Measurements from ENCODE around the gene TMA7B.
"Not testable (repeated sequence)": the region's sequence is repeated elsewhere in the genome, so short reads cannot be mapped to it uniquely, and the experiment has no call there.

TMA7B gene

DNA sequence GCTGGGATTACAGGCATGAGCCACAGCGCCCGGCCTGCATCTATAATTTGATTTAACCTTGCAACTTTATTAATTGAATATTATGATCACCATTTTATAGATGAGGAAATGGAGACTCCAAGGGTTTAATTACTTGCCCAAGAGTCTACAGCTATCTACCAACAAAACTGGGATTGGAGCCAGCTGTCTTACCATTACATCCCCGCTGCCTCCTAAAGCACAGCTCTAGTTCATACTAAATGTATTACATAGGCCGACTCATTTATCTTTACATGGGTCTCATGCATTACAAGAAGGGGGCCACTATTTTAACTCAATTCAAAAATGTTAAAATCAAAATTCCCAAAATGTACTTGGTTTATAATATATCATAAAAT is 14.1 kb upstream of the TMA7B start:
- TF ChIP-seq, protein P1, sequence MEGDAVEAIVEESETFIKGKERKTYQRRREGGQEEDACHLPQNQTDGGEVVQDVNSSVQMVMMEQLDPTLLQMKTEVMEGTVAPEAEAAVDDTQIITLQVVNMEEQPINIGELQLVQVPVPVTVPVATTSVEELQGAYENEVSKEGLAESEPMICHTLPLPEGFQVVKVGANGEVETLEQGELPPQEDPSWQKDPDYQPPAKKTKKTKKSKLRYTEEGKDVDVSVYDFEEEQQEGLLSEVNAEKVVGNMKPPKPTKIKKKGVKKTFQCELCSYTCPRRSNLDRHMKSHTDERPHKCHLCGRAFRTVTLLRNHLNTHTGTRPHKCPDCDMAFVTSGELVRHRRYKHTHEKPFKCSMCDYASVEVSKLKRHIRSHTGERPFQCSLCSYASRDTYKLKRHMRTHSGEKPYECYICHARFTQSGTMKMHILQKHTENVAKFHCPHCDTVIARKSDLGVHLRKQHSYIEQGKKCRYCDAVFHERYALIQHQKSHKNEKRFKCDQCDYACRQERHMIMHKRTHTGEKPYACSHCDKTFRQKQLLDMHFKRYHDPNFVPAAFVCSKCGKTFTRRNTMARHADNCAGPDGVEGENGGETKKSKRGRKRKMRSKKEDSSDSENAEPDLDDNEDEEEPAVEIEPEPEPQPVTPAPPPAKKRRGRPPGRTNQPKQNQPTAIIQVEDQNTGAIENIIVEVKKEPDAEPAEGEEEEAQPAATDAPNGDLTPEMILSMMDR (IDR thresholded peaks at IDR 0.05; ENCODE audit: low read depth, low read length): no peak
- no peak overlapping the region for H3K4me3 ChIP-seq (ENCODE audit: low read depth, low read length)

DNA sequence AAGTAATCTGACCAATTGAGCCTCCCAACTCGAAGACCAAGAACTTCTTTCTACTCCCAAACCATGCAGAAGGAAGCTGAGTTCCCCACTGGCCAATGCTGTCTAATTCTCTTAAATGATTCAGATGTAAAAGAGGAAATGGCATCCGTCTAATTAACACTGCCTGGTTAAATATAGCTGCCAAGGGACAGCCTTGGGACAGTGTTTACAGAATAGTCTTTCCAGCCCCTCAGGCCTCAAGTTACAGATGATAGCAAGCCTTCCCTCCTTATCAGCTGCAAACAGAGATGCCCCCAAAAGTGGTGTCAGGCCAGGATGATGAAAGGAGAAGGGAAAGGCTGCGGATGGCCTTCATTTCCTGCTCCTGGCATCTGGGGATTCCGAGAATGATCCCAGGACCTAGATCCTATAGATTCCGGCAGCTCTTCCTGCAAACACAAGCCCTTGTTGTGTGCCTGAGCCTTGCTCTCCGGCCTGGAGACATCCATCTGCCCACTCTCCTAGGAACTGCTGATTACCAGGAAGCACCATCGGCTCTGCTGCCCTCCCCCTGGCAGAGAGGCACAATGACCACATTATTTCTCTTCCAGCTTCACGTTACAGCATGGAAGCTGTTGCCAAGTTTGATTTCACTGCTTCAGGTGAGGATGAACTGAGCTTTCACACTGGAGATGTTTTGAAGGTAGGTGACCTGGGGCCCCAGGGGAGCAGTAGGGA is 13.5 kb upstream of the TMA7B start:
- no peak overlapping the region for H3K4me3 ChIP-seq (ENCODE audit: low read depth, low read length)
- TF ChIP-seq, protein P1 (IDR thresholded peaks at IDR 0.05; ENCODE audit: low read depth, low read length): no peak

DNA sequence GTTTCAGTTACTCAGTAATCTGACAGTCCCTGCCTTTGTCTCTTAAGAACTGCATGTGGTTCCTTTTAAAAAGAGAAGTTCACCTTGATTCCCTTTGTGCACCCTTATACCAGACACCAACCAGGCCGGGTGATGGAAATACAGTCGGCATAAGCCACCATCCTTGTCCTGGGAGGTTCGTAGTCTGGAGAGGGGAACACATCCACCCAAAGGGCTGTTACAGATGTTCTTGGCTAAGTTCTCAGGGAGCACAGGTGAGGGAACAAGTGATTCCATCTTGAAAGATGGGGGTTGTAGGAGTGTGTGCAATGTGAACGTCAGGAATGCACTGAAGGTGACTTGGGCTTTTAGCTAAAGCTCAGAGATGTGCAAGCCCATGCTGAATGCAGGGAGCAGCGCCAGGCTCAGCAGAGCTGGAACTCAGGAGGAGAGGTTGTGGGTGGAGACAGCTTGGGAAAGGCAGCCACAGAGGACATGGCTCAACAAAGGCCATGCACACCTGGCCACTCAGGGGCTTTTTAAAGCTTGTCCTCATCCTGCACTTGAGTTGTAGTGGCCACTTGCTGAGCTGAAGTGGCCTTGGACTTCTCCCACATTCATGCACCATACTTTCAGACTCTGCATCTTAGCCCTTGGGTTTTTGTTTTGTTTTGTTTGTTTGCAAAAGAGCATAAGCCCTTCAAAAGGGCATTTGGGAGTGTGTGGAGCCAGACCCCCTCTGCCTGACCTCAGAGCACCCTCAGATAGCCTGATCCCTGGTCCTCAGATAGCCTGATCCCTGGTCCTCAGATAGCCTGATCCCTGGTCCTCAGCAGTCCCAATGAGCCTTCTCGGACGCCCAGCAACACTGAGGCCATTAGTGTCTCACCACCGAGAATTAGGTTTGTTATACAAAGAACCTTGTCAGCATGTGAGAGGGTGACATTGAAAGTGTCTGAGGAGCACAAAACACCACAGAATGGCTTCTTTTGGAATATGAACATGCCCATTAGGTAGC is 12.7 kb upstream of the TMA7B start:
- no peak overlapping the region for H3K4me3 ChIP-seq (ENCODE audit: low read depth, low read length)
- TF ChIP-seq, protein P1 (IDR thresholded peaks at IDR 0.05; ENCODE audit: low read depth, low read length): no peak

DNA sequence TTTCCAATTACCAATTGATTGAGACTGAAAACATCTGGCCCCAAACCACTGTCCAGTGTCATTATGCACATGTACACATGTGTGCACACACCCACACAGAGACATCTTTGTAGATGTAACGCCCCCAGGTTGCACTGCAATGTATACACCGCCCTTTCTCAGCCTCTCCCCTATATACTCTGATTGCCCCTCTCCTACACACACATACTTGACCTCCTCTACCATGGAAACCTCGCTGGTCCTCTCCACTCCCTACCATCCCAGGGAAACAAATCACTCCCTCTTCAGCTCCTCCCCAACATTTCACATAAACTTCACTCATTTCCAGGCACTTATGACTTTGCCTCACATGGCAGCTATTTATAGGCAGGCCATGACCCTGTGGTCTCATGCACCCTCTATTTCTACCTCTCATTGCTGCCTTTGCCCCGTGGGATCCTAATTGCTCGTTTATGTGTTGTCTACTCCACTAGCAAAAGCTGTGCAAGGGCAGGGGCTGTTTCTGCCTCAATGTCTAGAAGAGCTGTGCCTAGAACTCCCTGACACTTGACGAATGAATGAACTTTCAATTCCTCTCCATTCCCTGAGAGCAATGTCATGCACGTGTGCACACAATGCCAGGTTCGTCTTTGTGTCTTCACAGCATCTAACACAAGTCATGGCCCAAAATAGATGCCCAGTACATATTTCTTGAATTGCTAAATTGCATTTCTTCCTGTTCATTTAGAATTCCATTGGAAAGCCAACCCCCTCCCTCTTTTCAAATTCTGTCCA is 10.0 kb upstream of the TMA7B start:
- TF ChIP-seq, protein P1 (IDR thresholded peaks at IDR 0.05; ENCODE audit: low read depth, low read length): no peak

DNA sequence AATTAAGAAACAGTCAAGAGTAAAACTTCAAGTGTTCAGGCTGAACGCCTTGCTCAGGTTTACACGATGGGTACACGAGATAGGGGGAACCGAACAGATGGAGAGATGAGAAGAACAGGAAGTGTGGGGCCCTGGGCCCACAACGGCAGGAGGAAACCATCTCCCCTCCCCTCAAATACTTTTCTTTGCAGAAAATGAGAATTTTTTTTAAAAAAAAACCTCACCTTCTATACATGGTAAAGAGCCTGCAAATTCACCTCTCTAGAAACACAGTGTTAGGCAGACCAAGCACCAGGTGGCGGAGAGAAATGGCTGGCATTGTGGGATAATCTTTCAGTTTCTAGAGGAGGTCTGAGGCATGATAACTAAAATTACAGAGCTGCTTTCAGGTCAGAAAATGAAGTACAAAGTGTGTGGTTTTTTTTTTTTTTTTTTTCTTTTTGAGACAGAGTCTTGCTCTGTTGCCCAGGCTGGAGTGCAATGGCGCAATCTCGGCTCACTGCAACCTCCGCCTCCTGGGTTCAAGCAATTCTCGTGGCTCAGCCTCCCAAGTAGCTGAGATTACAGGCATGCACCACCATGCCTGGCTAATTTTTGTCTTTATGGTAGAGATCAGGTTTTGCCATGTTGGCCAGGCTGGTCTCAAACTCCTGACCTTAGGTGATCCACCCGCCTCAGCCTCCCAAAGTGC is 8.4 kb upstream of the TMA7B start:
- not testable (repeated sequence) for H3K4me3 ChIP-seq (ENCODE audit: low read depth, low read length)

More for the DNA sequence above, 10.0 kb upstream of the TMA7B start:
- H3K4me3 ChIP-seq (ENCODE audit: low read depth, low read length): no peak overlapping the region

DNA sequence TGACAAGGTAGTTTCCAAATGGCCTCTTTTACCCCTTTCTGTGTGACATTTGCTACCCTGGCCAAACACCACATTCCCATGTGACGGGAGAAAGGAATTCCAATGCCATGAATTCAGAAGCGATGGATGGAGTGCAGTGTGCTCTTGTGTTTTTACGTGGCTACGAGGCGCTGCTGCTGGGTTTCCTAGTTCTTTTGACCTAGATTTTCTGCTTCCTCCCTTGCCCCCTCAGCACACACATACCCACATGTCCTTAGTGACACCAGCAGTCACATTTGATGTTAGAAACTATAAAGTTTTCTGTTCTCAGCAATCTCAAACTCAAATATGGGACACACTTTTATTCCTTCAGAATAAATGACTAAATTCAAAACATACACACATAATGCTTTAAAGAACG is 7.8 kb upstream of the TMA7B start:
- TF ChIP-seq, protein P1 (IDR thresholded peaks at IDR 0.05; ENCODE audit: low read depth, low read length): no peak

DNA sequence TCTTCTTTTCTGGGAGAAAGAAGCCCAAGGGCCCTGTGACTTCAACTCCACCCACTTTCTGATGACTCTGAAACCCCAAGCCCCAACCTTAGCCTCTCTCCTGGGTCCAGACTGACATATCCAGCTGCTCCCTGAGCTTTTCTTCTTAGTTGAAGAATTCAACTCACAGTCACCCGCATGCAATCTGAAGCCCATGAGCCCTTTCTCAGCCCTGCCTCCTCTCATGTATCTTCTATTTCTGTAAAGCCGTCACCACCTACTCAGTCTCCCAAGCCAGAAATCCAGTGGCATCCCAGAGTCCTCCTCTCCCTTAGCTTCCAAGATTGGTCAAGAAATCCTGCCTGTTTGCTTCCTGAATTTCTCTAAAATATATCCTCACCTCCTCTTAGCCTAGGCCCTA is 7.1 kb upstream of the TMA7B start:
- TF ChIP-seq, protein P1 (IDR thresholded peaks at IDR 0.05; ENCODE audit: low read depth, low read length): no peak
- H3K4me3 ChIP-seq (ENCODE audit: low read depth, low read length): no peak overlapping the region

More for the DNA sequence above, 7.8 kb upstream of the TMA7B start:
- H3K4me3 ChIP-seq (ENCODE audit: low read depth, low read length): no peak overlapping the region

Measured in WI38 (cell line).